GM03348 (cell line): Measurements from ENCODE around the gene HSD3B2.
"Not testable (repeated sequence)": the region's sequence is repeated elsewhere in the genome, so short reads cannot be mapped to it uniquely, and the experiment has no call there.

Experiments used
- DNase-seq: peaks from one replicate; pipeline ENCODE4 v3.0.0; 2012; ENCODE audit warnings: low spot score

The HSD3B2 gene

GRCh38 chr1:119414950-119415349 lies at the start of gene HSD3B2:
Gene HSD3B2 (plus strand): TSS chr1:119415150. CDS start chr1:119415420, 270 bp downstream.
- DNase-seq = no peak

- DNase-seq = no peak
These were observed 48.5 kb upstream of the HSD3B2 start for GRCh38 chr1:119366424-119366823.

GRCh38 chr1:119367432-119368124 lies 47.4 kb upstream of the HSD3B2 start:
- DNase-seq = peak; percentile 82

- no peak for DNase-seq
These were observed 46.4 kb upstream of the HSD3B2 start, which contains the start of gene HAO2 for GRCh38 chr1:119368554-119368953. Gene HAO2 (plus strand): TSS chr1:119368785. CDS start chr1:119381086, 12,301 bp downstream.

GRCh38 chr1:119370748-119371147 lies 44.2 kb upstream of the HSD3B2 start:
- DNase-seq = no peak

- DNase-seq = no peak
These were observed 43.1 kb upstream of the HSD3B2 start for GRCh38 chr1:119371815-119372214.

GRCh38 chr1:119372503-119373086 lies 42.4 kb upstream of the HSD3B2 start:
- DNase-seq = peak; percentile 16

- DNase-seq = peak; percentile 13
These were observed 41.5 kb upstream of the HSD3B2 start for GRCh38 chr1:119373465-119373864.

GRCh38 chr1:119374208-119374874 lies 40.6 kb upstream of the HSD3B2 start:
- DNase-seq = no peak

GRCh38 chr1:119375366-119375765 lies 39.6 kb upstream of the HSD3B2 start:
- DNase-seq = no peak

GRCh38 chr1:119376594-119376993 lies 38.4 kb upstream of the HSD3B2 start:
- DNase-seq = no peak

- DNase-seq = not testable (repeated sequence)
These were observed 37.4 kb upstream of the HSD3B2 start for GRCh38 chr1:119377594-119377993.

GRCh38 chr1:119379117-119379516 lies 35.8 kb upstream of the HSD3B2 start:
- DNase-seq = no peak

GRCh38 chr1:119380304-119380703 lies 34.6 kb upstream of the HSD3B2 start:
- DNase-seq = no peak

- no peak for DNase-seq
These were observed 33.8 kb upstream of the HSD3B2 start for GRCh38 chr1:119380983-119381662.

GRCh38 chr1:119384591-119384990 lies 30.4 kb upstream of the HSD3B2 start:
- DNase-seq = no peak

- no peak for DNase-seq
These were observed 29.3 kb upstream of the HSD3B2 start for GRCh38 chr1:119385650-119386049.

- no peak for DNase-seq
These were observed 27.1 kb upstream of the HSD3B2 start for GRCh38 chr1:119387858-119388257.

GRCh38 chr1:119388450-119388849 lies 26.5 kb upstream of the HSD3B2 start:
- no peak for DNase-seq

GRCh38 chr1:119390526-119390925 lies 24.4 kb upstream of the HSD3B2 start:
- DNase-seq = no peak

GRCh38 chr1:119391749-119392148 lies 23.2 kb upstream of the HSD3B2 start:
- DNase-seq = no peak

GRCh38 chr1:119394085-119394484 lies 20.9 kb upstream of the HSD3B2 start:
- DNase-seq = no peak

GRCh38 chr1:119396982-119397381 lies 18.0 kb upstream of the HSD3B2 start:
- no peak for DNase-seq
